ENCODE results near the gene SYCP3.
"Not testable (repeated sequence)": the region's sequence is repeated elsewhere in the genome, so short reads cannot be mapped to it uniquely, and the experiment has no call there.

The SYCP3 gene

DNA sequence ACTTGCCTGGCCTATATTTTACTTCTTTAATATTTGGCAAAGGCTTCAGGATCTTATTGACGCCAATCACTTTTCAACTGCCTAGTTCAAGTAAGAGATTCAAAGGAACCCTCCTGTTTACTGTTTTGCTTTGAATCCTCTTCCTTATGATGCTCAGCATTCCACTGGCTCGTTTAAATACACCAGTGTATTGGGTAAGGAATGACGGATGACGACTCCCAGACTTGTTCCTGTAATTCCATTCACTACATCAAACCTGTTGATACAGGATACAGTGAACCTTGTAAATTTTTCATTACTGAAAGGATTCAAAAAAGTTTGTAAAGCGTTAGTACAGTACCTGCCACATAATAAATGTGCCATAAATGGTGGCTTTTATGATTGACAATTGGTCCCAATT is 1.7 kb upstream of the SYCP3 start:
- DNase-seq (ENCODE audit: low read depth in 2 of 2): no peak
- no peak overlapping the region for H3K4me3 ChIP-seq (replicated peaks in 1 of 2; ENCODE audit: low read depth in 2 of 2, low read length in 2 of 2)
- no peak for TF ChIP-seq CTCF (IDR thresholded peaks at IDR 0.05; ENCODE audit: low read depth, low read length)

DNA sequence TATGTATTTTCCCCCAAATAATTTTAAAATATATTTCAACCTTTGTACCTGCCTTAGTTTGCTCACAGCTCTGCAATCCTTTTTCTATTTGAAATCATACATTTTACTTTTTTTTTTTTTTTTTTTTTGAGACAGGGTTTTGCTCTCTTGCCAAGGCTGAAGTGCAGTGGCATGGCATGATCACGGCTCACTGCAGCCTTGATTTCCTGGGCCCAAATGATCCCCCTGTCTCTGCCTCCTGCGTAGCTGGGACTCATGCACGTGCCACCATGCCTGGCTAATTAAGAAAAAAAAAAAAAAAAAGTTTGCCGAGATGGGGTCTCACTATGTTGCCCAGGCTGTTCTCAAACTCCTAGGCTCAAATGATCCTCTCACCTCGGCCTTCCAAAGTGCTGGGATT is 1.3 kb upstream of the SYCP3 start:
- no peak for TF ChIP-seq CTCF (IDR thresholded peaks at IDR 0.05; ENCODE audit: low read depth, low read length)
- no peak overlapping the region for H3K4me3 ChIP-seq (replicated peaks in 1 of 2; ENCODE audit: low read depth in 2 of 2, low read length in 2 of 2)
- DNase-seq (ENCODE audit: low read depth in 2 of 2): no peak

GRCh38 chr12:101737476-101737875 is 1.8 kb downstream of the SYCP3 start:
- TF ChIP-seq CTCF (IDR thresholded peaks at IDR 0.05; ENCODE audit: low read depth, low read length): no peak
- no peak overlapping the region for H3K4me3 ChIP-seq (replicated peaks in 1 of 2; ENCODE audit: low read depth in 2 of 2, low read length in 2 of 2)
- no peak for DNase-seq (ENCODE audit: low read depth in 2 of 2)

DNA sequence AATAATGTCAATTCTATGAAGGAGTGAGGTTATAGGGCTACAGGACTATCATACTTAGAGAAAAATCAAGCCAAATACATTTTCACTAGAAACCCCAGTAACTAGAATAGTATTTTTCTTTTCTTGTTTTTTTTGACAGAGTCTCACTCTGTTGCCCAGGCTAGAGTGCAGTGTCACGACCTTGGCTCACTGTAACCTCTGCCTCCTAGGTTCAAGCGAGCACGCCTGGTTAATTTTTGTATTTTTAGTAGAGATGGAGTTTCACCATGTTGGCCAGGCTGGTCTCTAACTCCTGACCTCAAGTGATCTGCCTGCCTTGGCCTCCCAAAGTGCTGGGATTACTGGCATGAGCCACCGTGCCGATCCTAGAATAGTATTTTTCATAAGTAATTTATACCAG is 4.8 kb downstream of the SYCP3 start:
- not testable (repeated sequence) for H3K4me3 ChIP-seq (replicated peaks in 1 of 2; ENCODE audit: low read depth in 2 of 2, low read length in 2 of 2); DNase-seq (ENCODE audit: low read depth in 2 of 2)

GRCh38 chr12:101733166-101733565 is 6.1 kb downstream of the SYCP3 start:
- no peak for DNase-seq (ENCODE audit: low read depth in 2 of 2)
- H3K4me3 ChIP-seq (replicated peaks in 1 of 2; ENCODE audit: low read depth in 2 of 2, low read length in 2 of 2): no peak overlapping the region
- no peak for TF ChIP-seq CTCF (IDR thresholded peaks at IDR 0.05; ENCODE audit: low read depth, low read length)

- TF ChIP-seq CTCF (IDR thresholded peaks at IDR 0.05; ENCODE audit: low read depth, low read length): no peak
- H3K4me3 ChIP-seq (replicated peaks in 1 of 2; ENCODE audit: low read depth in 2 of 2, low read length in 2 of 2): no peak overlapping the region
- DNase-seq (ENCODE audit: low read depth in 2 of 2): no peak
These were observed 6.9 kb downstream of the SYCP3 start for GRCh38 chr12:101732318-101732717.

DNA sequence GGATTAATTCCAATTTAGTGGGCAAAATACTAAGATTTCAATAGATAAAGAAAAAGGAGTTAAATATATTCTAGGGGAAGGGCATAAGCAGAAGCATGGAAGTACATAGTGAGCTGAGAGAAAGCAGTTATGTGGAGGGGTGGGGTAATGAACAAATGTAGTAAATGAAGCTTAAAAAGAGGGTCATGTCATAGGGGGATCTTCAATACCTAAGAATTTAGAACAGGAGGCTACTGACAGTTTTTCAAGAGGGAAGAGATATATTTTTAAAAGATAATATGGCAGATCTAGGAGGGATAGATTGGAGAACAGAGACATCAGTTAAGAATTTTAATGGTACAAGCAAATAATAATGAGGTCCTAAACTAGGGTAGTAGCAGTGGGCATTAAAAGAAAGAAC is 9.4 kb downstream of the SYCP3 start:
- TF ChIP-seq CTCF (IDR thresholded peaks at IDR 0.05; ENCODE audit: low read depth, low read length): no peak
- no peak for DNase-seq (ENCODE audit: low read depth in 2 of 2)

More for the DNA sequence above, 9.4 kb downstream of the SYCP3 start:
- no peak overlapping the region for H3K4me3 ChIP-seq (replicated peaks in 1 of 2; ENCODE audit: low read depth in 2 of 2, low read length in 2 of 2)
